NT2/D1 (cell line): Measurements from ENCODE around the gene YKT6.

ENCODE experiments used
- SUZ12 ChIP-seq: IDR thresholded peaks from 2 replicates; pipeline ENCODE4 v1.6.1; 2011; ENCODE audit not compliant: insufficient read length, insufficient read depth; ENCODE audit errors: extremely low read depth
- YY1 ChIP-seq: IDR thresholded peaks from 2 replicates; pipeline ENCODE4 v1.6.1; 2011; ENCODE audit not compliant: insufficient read length, insufficient read depth

DNA sequence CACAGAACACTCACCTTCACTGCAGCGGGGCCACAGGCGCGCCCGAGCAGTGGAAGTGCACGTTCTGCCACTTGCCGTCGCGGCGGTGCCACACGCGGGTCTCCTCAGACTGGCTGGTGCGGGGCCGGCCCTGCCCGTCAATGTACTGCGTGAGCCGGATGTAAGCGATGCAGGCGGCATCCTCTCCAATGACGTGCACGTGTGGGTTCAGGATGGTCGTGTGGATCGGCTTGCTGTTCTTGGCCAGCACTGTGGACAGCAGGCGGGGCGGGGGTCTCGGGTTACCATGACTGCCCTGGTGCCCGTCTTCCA lies 19.2 kb downstream of the YKT6 start:
- TF ChIP-seq SUZ12 (no peak), YY1 (no peak)
